Keratinocyte (primary cell): ENCODE results near the gene SRL. TPM values are rescaled to one million over a fixed set of nuclear protein-coding genes. Genes with fewer than 3 reads are reported as not detected.

ENCODE experiments used
- DNase-seq: peaks from one replicate; pipeline ENCODE4 v3.0.0-alpha.2; 2011; ENCODE audit warnings: low read depth, missing footprints, low spot score
- FAIRE-seq: peaks from 2 replicates; lab custom pipeline; 2011; peaks lifted over from hg19 to GRCh38; lab: Jason Lieb, UNC
- H2AFZ ChIP-seq: 2 replicates; pipeline ENCODE4 v1.6.0; 2012; ENCODE audit warnings: low read length, control low read depth, inconsistent platforms; ENCODE audit not compliant: control insufficient read depth
- H3K27ac ChIP-seq: 2 replicates; pipeline ENCODE4 v1.5.1; 2011; ENCODE audit warnings: low read length; ENCODE audit not compliant: control insufficient read depth, insufficient read depth
- H3K27me3 ChIP-seq: 3 replicates; pipeline ENCODE4 v1.6.0; 2011; ENCODE audit warnings: low read length; ENCODE audit not compliant: control insufficient read depth, insufficient read depth; ENCODE audit errors: extremely low read depth
- H3K36me3 ChIP-seq, 2 experiments: 2 replicates in 1 of 2; 3 replicates in 1 of 2; pipeline ENCODE4 v1.5.1; 2011; ENCODE audit warnings: low read length in 2 of 2, mild to moderate bottlenecking in 1 of 2; ENCODE audit not compliant: control insufficient read depth in 2 of 2, insufficient read depth in 2 of 2; ENCODE audit errors: extremely low read depth in 1 of 2
- H3K4me1 ChIP-seq: 3 replicates; pipeline ENCODE4 v1.5.1; 2011; ENCODE audit warnings: low read length; ENCODE audit not compliant: control insufficient read depth, insufficient read depth; ENCODE audit errors: extremely low read depth
- H3K4me2 ChIP-seq: 3 replicates; pipeline ENCODE4 v1.6.0; 2011; ENCODE audit warnings: low read depth, low read length; ENCODE audit not compliant: control insufficient read depth, insufficient read depth; ENCODE audit errors: extremely low read depth
- H3K4me3 ChIP-seq, 3 experiments: fragments of 200-600 bp in 1 of 3; sonication (generic) in 1 of 3; 2 replicates in 2 of 3; 3 replicates in 1 of 3; pipeline ENCODE4 v1.5.1; 2011 to 2016; ENCODE audit warnings: low read length in 3 of 3, mild to moderate bottlenecking in 3 of 3, control low read depth in 2 of 3, inconsistent platforms in 1 of 3, low read depth in 1 of 3, mixed read lengths in 1 of 3, mixed run types in 1 of 3, moderate library complexity in 1 of 3; ENCODE audit not compliant: control insufficient read depth in 2 of 3, insufficient read depth in 2 of 3; ENCODE audit errors: extremely low read depth in 1 of 3
- H3K79me2 ChIP-seq: 2 replicates; pipeline ENCODE4 v1.6.0; 2012; ENCODE audit warnings: low read length; ENCODE audit not compliant: control insufficient read depth, insufficient read depth
- H3K9ac ChIP-seq: 3 replicates; pipeline ENCODE4 v1.6.0; 2011; ENCODE audit warnings: low read length; ENCODE audit not compliant: control insufficient read depth, insufficient read depth; ENCODE audit errors: extremely low read depth
- H3K9me1 ChIP-seq: 3 replicates; pipeline ENCODE4 v1.6.0; 2011; ENCODE audit warnings: low read length; ENCODE audit not compliant: control insufficient read depth, insufficient read depth; ENCODE audit errors: extremely low read depth
- H3K9me3 ChIP-seq: 2 replicates; pipeline ENCODE4 v1.5.1; 2012; ENCODE audit warnings: low read depth, low read length; ENCODE audit not compliant: control insufficient read depth
- H4K20me1 ChIP-seq: 3 replicates; pipeline ENCODE4 v1.6.0; 2011; ENCODE audit warnings: low read length; ENCODE audit not compliant: control insufficient read depth, insufficient read depth; ENCODE audit errors: extremely low read depth
- CTCF ChIP-seq, 3 experiments: IDR thresholded peaks in 1 of 3; conservative IDR thresholded peaks in 1 of 3; optimal IDR thresholded peaks in 1 of 3; 2 replicates in 2 of 3; 3 replicates in 1 of 3; pipeline versions ENCODE3 to v1.5.1; 2011; ENCODE audit warnings: low read length in 3 of 3, mild to moderate bottlenecking in 3 of 3, moderate library complexity in 2 of 3, control low read depth in 1 of 3, inconsistent platforms in 1 of 3; ENCODE audit not compliant: insufficient read depth in 2 of 3; ENCODE audit errors: extremely low read depth in 1 of 3
- EZH2 ChIP-seq: IDR thresholded peaks from one replicate; pipeline ENCODE4 v1.6.1; 2012; ENCODE audit warnings: inconsistent platforms, mild to moderate bottlenecking, low read length, moderate library complexity
- dilution Hi-C: fragments of 300-500 bp; cut with MboI; formaldehyde crosslinking; loops from one replicate; pipeline ENCODE4 v1.7.0; 2020; ENCODE audit warnings: low sequenced_read_pairs; ENCODE audit not compliant: extremely low pct_ligation_motif_present
- polyA plus RNA-seq, 5 experiments: library from polyadenylated mRNA; depleted of rRNA in 3 of 5; stranded (reverse) in 3 of 5; stranded (forward) in 1 of 5; unstranded in 1 of 5; fragments of >200 nt; gene quantifications; 1 replicate in 1 of 5; 2 replicates in 3 of 5; 3 replicates in 1 of 5; pipeline versions ENCODE4 v1.2.1 to v1.2.3, GENCODE V29; 2011 to 2012; ENCODE audit warnings: missing spikeins in 2 of 5, low read depth in 1 of 5, low replicate concordance in 1 of 5

Gene SRL
- polyA plus RNA-seq, 1 donor (not counting 4 experiments of a cell fraction or from before 2014, with no cell fraction given): not detected

DNA sequence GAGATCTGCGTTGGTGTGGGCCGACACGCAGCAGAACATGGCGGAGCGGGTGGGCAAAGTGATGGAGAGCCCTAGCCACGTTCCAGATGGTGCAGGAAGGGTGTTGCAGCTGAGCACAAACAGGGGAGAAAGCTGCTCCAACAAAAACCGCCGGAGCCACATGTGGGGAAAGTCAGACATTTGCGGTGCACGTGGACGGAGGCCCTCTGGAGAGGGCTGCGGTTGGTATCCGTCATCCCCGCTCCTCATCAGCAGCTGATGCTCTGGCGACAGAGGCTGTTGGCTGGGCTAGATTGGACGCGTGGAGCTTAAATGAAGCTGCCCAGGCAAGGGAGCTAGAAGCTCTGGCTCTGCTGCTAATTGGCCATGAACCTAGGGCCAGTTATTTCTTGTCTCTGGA, 82.2 kb downstream of the SRL start:
- Histone ChIP-seq H3K27me3 (no peaks in the 10 kb centered on the region), H2AFZ (no peak overlapping the region), H3K36me3 (no peaks in the 10 kb centered on the region), H4K20me1 (no peaks in the 10 kb centered on the region), H3K79me2 (no peaks in the 10 kb centered on the region), H3K9me3 (no peaks in the 10 kb centered on the region), H3K4me1 (no peaks in the 10 kb centered on the region), H3K4me3 (no peak overlapping the region), H3K27ac (no peak overlapping the region), H3K4me2 (no peak overlapping the region), H3K9me1 (no peaks in the 10 kb centered on the region), H3K9ac (no peak overlapping the region)
- FAIRE-seq: no peak
- no peak for TF ChIP-seq CTCF (optimal IDR thresholded peaks at IDR 0.05 in 1 of 3, IDR thresholded peaks at IDR 0.05 in 1 of 3, conservative IDR thresholded peaks at IDR 0.05 in 1 of 3; ENCODE audit: extremely low read depth in 1 of 3, insufficient read depth in 2 of 3, low read length in 3 of 3)
- TF ChIP-seq EZH2: no peak
- dilution Hi-C loops: no loop called here
- no peak for DNase-seq

DNA sequence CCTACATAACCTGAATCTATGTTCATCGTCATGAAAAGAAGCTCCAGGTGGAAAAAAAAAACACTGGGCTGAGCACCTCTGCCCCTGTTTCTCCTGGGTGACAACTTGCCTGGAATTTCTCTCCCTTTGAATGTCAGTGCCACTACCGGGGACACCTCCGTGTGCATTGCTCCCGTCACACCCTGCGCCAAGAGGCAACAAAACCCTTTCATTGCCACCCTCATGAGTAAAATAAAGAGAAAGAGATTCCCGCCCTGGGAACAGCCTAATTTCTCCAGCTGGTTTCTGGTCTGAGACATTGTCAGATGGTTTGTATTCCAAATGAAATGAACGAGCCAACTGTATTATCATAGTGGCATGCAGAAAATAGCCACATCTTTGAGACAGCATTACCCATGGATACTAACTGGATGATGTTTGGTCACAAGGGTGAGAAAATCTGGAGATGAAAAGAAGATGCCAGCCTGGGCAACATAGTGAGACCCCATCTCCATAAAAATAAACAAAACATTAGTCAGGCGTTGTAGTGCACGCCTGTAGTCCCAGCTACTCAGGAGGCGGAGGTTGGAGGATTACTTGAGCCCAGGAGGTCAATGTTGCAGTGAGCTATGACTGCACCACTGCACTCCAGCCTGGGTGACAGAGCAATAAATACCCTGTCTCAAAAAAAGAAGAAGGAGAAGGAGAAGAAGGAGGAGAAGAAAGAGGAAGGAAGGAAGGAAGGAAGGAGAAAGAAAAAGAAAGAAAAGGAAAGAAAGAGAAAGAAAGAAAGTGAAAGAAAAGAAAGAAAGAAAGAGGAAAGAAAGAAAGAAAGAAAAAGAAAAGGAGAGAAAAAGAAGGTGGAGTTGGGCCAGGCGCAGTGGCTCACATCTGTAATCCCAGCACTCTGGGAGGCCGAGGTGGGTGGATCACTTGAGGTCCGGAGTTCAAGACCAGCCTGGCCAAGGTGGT, 83.5 kb downstream of the SRL start:
- no peak overlapping the region for H3K27ac ChIP-seq
- no peak overlapping the region for H3K4me2 ChIP-seq
- dilution Hi-C loops: no loop called here
- no peak for DNase-seq
- no peak overlapping the region for H3K4me3 ChIP-seq
- no peak for FAIRE-seq
- no peaks in the 10 kb centered on the region for H3K79me2 ChIP-seq
- no peaks in the 10 kb centered on the region for H3K4me1 ChIP-seq
- no peak overlapping the region for H3K9ac ChIP-seq
- H3K36me3 ChIP-seq: no peaks in the 10 kb centered on the region
- H3K9me1 ChIP-seq: no peaks in the 10 kb centered on the region
- H2AFZ ChIP-seq: no peak overlapping the region
- TF ChIP-seq CTCF (optimal IDR thresholded peaks at IDR 0.05 in 1 of 3, IDR thresholded peaks at IDR 0.05 in 1 of 3, conservative IDR thresholded peaks at IDR 0.05 in 1 of 3; ENCODE audit: extremely low read depth in 1 of 3, insufficient read depth in 2 of 3, low read length in 3 of 3) (no peak), EZH2 (no peak)
- no peaks in the 10 kb centered on the region for H3K9me3 ChIP-seq
- H4K20me1 ChIP-seq: no peaks in the 10 kb centered on the region
- H3K27me3 ChIP-seq: no peaks in the 10 kb centered on the region
